A673 (cell line): ENCODE data around the gene TNS3.

ENCODE experiments used
- EZH2 ChIP-seq: fragments of 200-600 bp; sonication (generic); IDR thresholded peaks from 2 replicates; pipeline ENCODE4 v1.6.1; 2017; ENCODE audit warnings: borderline replicate concordance, low read depth, mild to moderate bottlenecking, mixed read lengths, antibody characterized with exemption, low read length; ENCODE audit not compliant: poor library complexity, severe bottlenecking
- TF ChIP-seq, protein P1 (sequence below): fragments of 300-800, 200-600 bp; sonication (generic); conservative IDR thresholded peaks from 2 replicates; pipeline ENCODE4 v1.5.1; 2017; ENCODE audit warnings: low read depth, mild to moderate bottlenecking, antibody characterized with exemption, low read length, moderate library complexity, mixed read lengths

GRCh38 chr7:47273088-47273487 lies 308.8 kb downstream of the TNS3 start:
- TF ChIP-seq, protein P1, sequence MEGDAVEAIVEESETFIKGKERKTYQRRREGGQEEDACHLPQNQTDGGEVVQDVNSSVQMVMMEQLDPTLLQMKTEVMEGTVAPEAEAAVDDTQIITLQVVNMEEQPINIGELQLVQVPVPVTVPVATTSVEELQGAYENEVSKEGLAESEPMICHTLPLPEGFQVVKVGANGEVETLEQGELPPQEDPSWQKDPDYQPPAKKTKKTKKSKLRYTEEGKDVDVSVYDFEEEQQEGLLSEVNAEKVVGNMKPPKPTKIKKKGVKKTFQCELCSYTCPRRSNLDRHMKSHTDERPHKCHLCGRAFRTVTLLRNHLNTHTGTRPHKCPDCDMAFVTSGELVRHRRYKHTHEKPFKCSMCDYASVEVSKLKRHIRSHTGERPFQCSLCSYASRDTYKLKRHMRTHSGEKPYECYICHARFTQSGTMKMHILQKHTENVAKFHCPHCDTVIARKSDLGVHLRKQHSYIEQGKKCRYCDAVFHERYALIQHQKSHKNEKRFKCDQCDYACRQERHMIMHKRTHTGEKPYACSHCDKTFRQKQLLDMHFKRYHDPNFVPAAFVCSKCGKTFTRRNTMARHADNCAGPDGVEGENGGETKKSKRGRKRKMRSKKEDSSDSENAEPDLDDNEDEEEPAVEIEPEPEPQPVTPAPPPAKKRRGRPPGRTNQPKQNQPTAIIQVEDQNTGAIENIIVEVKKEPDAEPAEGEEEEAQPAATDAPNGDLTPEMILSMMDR: no peak
- no peak for TF ChIP-seq EZH2
